SK-N-SH (cell line): ENCODE measurements around the gene GHRL. TPM values are rescaled to one million over a fixed set of nuclear protein-coding genes. Genes with fewer than 3 reads are reported as not detected.

Source experiments
- CTCF ChIA-PET: fragments of 300-600, 350-600 bp; formaldehyde crosslinking; extraction: SDS; loops from one replicate; lab custom pipeline; 2021; lab: Yijun Ruan, JAX
- POLR2A ChIA-PET: fragments of 350-600 bp; sonication (Branson Sonifier 250); formaldehyde crosslinking; extraction: SDS; loops from one replicate; lab custom pipeline; 2020; ENCODE audit warnings: antibody characterized with exemption, inconsistent platforms; lab: Yijun Ruan, JAX
- DNase-seq: peaks from one replicate; pipeline ENCODE4 v3.0.0; 2012
- H2AFZ ChIP-seq: fragments of 200-600 bp; sonication (generic); 2 replicates; pipeline ENCODE4 v1.8.1; 2016; ENCODE audit warnings: antibody characterized with exemption, mild to moderate bottlenecking, low read depth
- H3F3A ChIP-seq: fragments of 200-600 bp; sonication (generic); replicated peaks from 2 replicates; pipeline ENCODE3; 2016; ENCODE audit warnings: antibody characterized with exemption, mild to moderate bottlenecking; ENCODE audit not compliant: insufficient read depth
- H3K27ac ChIP-seq, 2 experiments: fragments of 200-500 bp in 1 of 2; fragments of 200-600 bp in 1 of 2; sonication (Bioruptor generic) in 1 of 2; sonication (generic), shearing (Covaris generic) in 1 of 2; 2 replicates each; pipeline versions ENCODE4 v1.5.1 to v1.6.1; 2014 to 2016; ENCODE audit warnings: low read depth in 2 of 2, inconsistent platforms in 1 of 2, low read length in 1 of 2, mild to moderate bottlenecking in 1 of 2, mixed read lengths in 1 of 2
- H3K27me3 ChIP-seq: fragments of 200-600 bp; sonication (generic), shearing (Covaris generic); 2 replicates; pipeline ENCODE4 v1.6.1; 2016; ENCODE audit warnings: mixed run types; ENCODE audit not compliant: insufficient read depth
- H3K36me3 ChIP-seq, 2 experiments: fragments of 200-500 bp in 1 of 2; fragments of 200-600 bp in 1 of 2; sonication (Bioruptor generic) in 1 of 2; sonication (generic) in 1 of 2; replicated peaks in 1 of 2; 2 replicates each; pipeline versions ENCODE3 to v1.5.1; 2014 to 2016; ENCODE audit warnings: low read length in 1 of 2, mild to moderate bottlenecking in 1 of 2; ENCODE audit not compliant: insufficient read depth in 2 of 2, control insufficient read depth in 1 of 2
- H3K4me1 ChIP-seq, 2 experiments: fragments of 200-500 bp in 1 of 2; fragments of 200-600 bp in 1 of 2; sonication (Bioruptor generic) in 1 of 2; sonication (generic), shearing (Covaris generic) in 1 of 2; 2 replicates each; pipeline versions ENCODE4 v1.5.1 to v1.6.1; 2014 to 2016; ENCODE audit warnings: low read depth in 1 of 2, low read length in 1 of 2, mixed run types in 1 of 2; ENCODE audit not compliant: insufficient read depth in 2 of 2, control insufficient read depth in 1 of 2
- H3K4me2 ChIP-seq: fragments of 200-600 bp; sonication (generic), shearing (Covaris generic); 2 replicates; pipeline ENCODE4 v1.6.1; 2017; ENCODE audit warnings: mixed run types
- H3K4me3 ChIP-seq, 2 experiments: fragments of 200-500 bp in 1 of 2; fragments of 200-600 bp in 1 of 2; sonication (Bioruptor generic) in 1 of 2; sonication (generic), shearing (Covaris generic) in 1 of 2; 2 replicates each; pipeline versions ENCODE4 v1.5.1 to v1.8.1; 2014 to 2016; ENCODE audit warnings: low read depth in 2 of 2, inconsistent platforms in 1 of 2, low read length in 1 of 2, mild to moderate bottlenecking in 1 of 2, mixed read lengths in 1 of 2, moderate library complexity in 1 of 2
- H3K79me2 ChIP-seq: fragments of 200-600 bp; sonication (generic); 2 replicates; pipeline ENCODE4 v1.8.1; 2017; ENCODE audit warnings: mild to moderate bottlenecking; ENCODE audit not compliant: insufficient read depth
- H3K9ac ChIP-seq: fragments of 200-600 bp; sonication (generic); 2 replicates; pipeline ENCODE4 v1.6.1; 2017; ENCODE audit warnings: mixed run types
- H3K9me2 ChIP-seq: fragments of 200-600 bp; sonication (generic); 2 replicates; pipeline ENCODE4 v1.6.1; 2017; ENCODE audit warnings: mixed run types
- H3K9me3 ChIP-seq: fragments of 200-600 bp; sonication (generic); 2 replicates; pipeline ENCODE4 v1.6.1; 2017; ENCODE audit warnings: mixed run types, mild to moderate bottlenecking, moderate library complexity
- H4K20me1 ChIP-seq: fragments of 200-600 bp; sonication (generic); 2 replicates; pipeline ENCODE4 v1.6.1; 2017; ENCODE audit warnings: mild to moderate bottlenecking, mixed run types; ENCODE audit not compliant: insufficient read depth
- CHD2 ChIP-seq: fragments of 150-350 bp; IDR thresholded peaks from 2 replicates; pipeline ENCODE4 v1.6.1; 2018; ENCODE audit warnings: low read length; ENCODE audit not compliant: partially characterized antibody
- EZH2phosphoT487 ChIP-seq: fragments of 200-600 bp; sonication (generic); IDR thresholded peaks from 2 replicates; pipeline ENCODE4 v1.6.1; 2017; ENCODE audit warnings: low read depth, mixed run types, mild to moderate bottlenecking, antibody characterized with exemption, moderate library complexity, borderline replicate concordance
- FOSL2 ChIP-seq: IDR thresholded peaks from 2 replicates; pipeline ENCODE4 v1.4.0; 2012; ENCODE audit warnings: low read depth, mild to moderate bottlenecking, moderate library complexity, borderline replicate concordance
- GABPA ChIP-seq: IDR thresholded peaks from 2 replicates; pipeline ENCODE4 v1.4.0; 2012; ENCODE audit warnings: low read depth, mild to moderate bottlenecking
- MEF2A ChIP-seq: IDR thresholded peaks from 2 replicates; pipeline ENCODE4 v1.4.0; 2012; ENCODE audit warnings: low read depth, borderline replicate concordance
- MXI1 ChIP-seq: IDR thresholded peaks from 2 replicates; pipeline ENCODE4 v1.6.1; 2012; ENCODE audit warnings: mild to moderate bottlenecking, low read depth, low read length, improper control_type of control experiment
- POLR2AphosphoS5 ChIP-seq: IDR thresholded peaks from 2 replicates; pipeline ENCODE4 v1.6.1; 2012; ENCODE audit warnings: low read depth, low read length
- RAD21 ChIP-seq: IDR thresholded peaks from 2 replicates; pipeline ENCODE4 v1.6.1; 2012; ENCODE audit warnings: mild to moderate bottlenecking, low read length
- RCOR1 ChIP-seq: fragments of 150-350 bp; IDR thresholded peaks from 2 replicates; pipeline ENCODE4 v1.6.1; 2017; ENCODE audit warnings: antibody characterized with exemption, low read length
- SIN3A ChIP-seq: IDR thresholded peaks from 2 replicates; pipeline ENCODE4 v1.6.1; 2012; ENCODE audit warnings: low read depth, mild to moderate bottlenecking, low read length, moderate library complexity, borderline replicate concordance
- TCF12 ChIP-seq: IDR thresholded peaks from 2 replicates; pipeline ENCODE4 v1.4.0; 2012
- USF1 ChIP-seq: IDR thresholded peaks from 2 replicates; pipeline ENCODE4 v1.4.0; 2012; ENCODE audit warnings: low read depth, borderline replicate concordance
- YY1 ChIP-seq: IDR thresholded peaks from 2 replicates; pipeline ENCODE4 v1.4.0; 2012; ENCODE audit warnings: low read depth, mild to moderate bottlenecking
- WGBS: methylation state at CpG from one replicate; pipeline ENCODE4 v1.1.6; 2017; ENCODE audit warnings: low lambda C conversion rate; 5-methylcytosine and 5-hydroxymethylcytosine counted together
- polyA plus RNA-seq, 3 experiments: library from polyadenylated mRNA; depleted of rRNA; stranded (reverse); fragments of >200 nt; gene quantifications; 2 replicates each; pipeline ENCODE4 v1.2.3, GENCODE V29; 2012
- TF ChIP-seq, protein P1 (sequence below): fragments of 150-350 bp; IDR thresholded peaks from 2 replicates; pipeline ENCODE4 v1.6.1; 2017; ENCODE audit warnings: antibody characterized with exemption, low read length, low read depth, borderline replicate concordance
- TF ChIP-seq, protein P2 (sequence below): fragments of 150-350 bp; IDR thresholded peaks from 2 replicates; pipeline ENCODE4 v1.6.1; 2016; ENCODE audit warnings: mild to moderate bottlenecking, low read depth, low read length
- TF ChIP-seq, protein P3 (sequence below): IDR thresholded peaks from 2 replicates; pipeline ENCODE4; 2012

Gene GHRL
- polyA plus RNA-seq, 1 of the 3 experiments (the other 2 are of a cell fraction), result not detected

DNA sequence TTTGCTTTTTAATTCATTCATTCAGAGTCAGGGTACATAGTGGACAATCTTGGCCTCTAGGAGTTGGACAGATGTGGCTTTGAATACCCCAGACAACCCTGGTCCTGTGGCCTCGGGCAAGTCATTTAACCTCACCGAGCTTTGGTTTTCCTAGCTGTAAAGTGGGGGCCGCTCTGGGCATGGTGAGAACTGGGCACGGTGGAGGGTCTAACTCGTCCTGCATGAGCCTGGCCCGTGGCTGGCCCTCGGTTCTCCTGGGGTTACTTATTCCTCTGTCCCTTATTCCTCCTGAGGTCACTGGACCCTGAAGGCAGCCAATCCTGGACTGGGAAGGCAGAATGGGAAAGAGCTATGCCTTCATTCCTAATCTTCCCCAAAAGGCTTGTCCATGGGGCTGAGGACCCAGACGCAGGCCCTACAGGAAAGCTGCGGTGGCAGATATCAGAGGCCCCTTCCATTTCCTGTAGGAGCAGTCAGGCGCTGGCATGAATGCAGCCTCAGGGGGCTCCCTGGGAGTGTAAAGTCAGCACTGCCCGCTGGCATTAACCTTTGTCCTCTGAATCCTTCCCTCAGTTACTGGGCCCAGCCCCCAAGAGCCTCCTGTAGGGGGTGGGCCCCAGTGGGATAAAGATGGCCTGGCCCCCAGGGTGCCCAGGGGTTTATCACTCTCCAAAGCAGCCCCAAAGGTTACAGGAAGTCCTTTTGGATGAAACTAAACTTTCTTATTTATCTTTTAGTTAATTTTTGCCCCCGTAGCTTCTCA lies 46.0 kb upstream of the GHRL start:
- H3F3A ChIP-seq, result no peaks in the 10 kb centered on the region
- no peaks in the 10 kb centered on the region for H3K9me2 ChIP-seq
- WGBS, result 53% methylated on average over 9 of the region's 12 CpGs
- H3K79me2 ChIP-seq, result no peaks in the 10 kb centered on the region
- no peak overlapping the region for H3K4me2 ChIP-seq
- H3K27me3 ChIP-seq, result 0 out of 2 replicates have a peak, but pooled peaks cover 12% of the 10 kb centered on the region
- H3K4me1 ChIP-seq, result no peaks in the 10 kb centered on the region
- no peaks in the 10 kb centered on the region for H3K36me3 ChIP-seq
- H3K27ac ChIP-seq, result no peak overlapping the region
- H4K20me1 ChIP-seq, result no peaks in the 10 kb centered on the region
- no peaks in the 10 kb centered on the region for H3K9me3 ChIP-seq
- POLR2A ChIA-PET, result no interaction called here
- TF ChIP-seq, protein P1, sequence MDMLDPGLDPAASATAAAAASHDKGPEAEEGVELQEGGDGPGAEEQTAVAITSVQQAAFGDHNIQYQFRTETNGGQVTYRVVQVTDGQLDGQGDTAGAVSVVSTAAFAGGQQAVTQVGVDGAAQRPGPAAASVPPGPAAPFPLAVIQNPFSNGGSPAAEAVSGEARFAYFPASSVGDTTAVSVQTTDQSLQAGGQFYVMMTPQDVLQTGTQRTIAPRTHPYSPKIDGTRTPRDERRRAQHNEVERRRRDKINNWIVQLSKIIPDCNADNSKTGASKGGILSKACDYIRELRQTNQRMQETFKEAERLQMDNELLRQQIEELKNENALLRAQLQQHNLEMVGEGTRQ, result no peak
- TF ChIP-seq USF1 (no peak), RCOR1 (no peak)
- TF ChIP-seq, all 33 proteins: peak for 0
- CTCF ChIA-PET, result interaction anchor here (0.6 to 11.5 kb wide), 6 partner anchors 18 to 400 kb away, joined by 3 to 166 read pairs (median 4); partner anchors contain the start of gene SEC13
- H3K9ac ChIP-seq, result no peak overlapping the region
- H3K4me3 ChIP-seq, result no peak overlapping the region
- no peak overlapping the region for H2AFZ ChIP-seq
- DNase-seq, result no peak

GRCh38 chr3:10338164-10338470 lies 45.4 kb upstream of the GHRL start:
- no peaks in the 10 kb centered on the region for H3K9me2 ChIP-seq
- H3K9me3 ChIP-seq, result no peaks in the 10 kb centered on the region
- CTCF ChIA-PET, result interaction anchor here (0.6 to 11.5 kb wide), 4 partner anchors 17 to 401 kb away, joined by 3 to 166 read pairs (median 4); partner anchors contain the start of gene SEC13

More at GRCh38 chr3:10338164-10338470, 45.4 kb upstream of the GHRL start:
- no peaks in the 10 kb centered on the region for H3K4me1 ChIP-seq
- no peaks in the 10 kb centered on the region for H3F3A ChIP-seq
- H3K79me2 ChIP-seq, result no peaks in the 10 kb centered on the region
- WGBS, result 83% methylated on average over 16 of the region's 16 CpGs
- H3K4me3 ChIP-seq, result no peak overlapping the region
- no peak overlapping the region for H3K27ac ChIP-seq
- no peak for DNase-seq
- H3K9ac ChIP-seq, result no peak overlapping the region
- no peaks in the 10 kb centered on the region for H4K20me1 ChIP-seq
- TF ChIP-seq MXI1 (no peak), POLR2AphosphoS5 (no peak), RCOR1 (no peak), GABPA (no peak), MEF2A (no peak), SIN3A (no peak), YY1 (no peak), CHD2 (no peak), FOSL2 (no peak), RAD21 (no peak), EZH2phosphoT487 (no peak), TCF12 (no peak)
- TF ChIP-seq, protein P2, sequence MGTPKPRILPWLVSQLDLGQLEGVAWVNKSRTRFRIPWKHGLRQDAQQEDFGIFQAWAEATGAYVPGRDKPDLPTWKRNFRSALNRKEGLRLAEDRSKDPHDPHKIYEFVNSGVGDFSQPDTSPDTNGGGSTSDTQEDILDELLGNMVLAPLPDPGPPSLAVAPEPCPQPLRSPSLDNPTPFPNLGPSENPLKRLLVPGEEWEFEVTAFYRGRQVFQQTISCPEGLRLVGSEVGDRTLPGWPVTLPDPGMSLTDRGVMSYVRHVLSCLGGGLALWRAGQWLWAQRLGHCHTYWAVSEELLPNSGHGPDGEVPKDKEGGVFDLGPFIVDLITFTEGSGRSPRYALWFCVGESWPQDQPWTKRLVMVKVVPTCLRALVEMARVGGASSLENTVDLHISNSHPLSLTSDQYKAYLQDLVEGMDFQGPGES, result no peak
- TF ChIP-seq, protein P3, sequence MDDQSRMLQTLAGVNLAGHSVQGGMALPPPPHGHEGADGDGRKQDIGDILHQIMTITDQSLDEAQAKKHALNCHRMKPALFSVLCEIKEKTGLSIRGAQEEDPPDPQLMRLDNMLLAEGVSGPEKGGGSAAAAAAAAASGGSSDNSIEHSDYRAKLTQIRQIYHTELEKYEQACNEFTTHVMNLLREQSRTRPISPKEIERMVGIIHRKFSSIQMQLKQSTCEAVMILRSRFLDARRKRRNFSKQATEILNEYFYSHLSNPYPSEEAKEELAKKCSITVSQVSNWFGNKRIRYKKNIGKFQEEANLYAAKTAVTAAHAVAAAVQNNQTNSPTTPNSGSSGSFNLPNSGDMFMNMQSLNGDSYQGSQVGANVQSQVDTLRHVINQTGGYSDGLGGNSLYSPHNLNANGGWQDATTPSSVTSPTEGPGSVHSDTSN, result no peak
- TF ChIP-seq, protein P1, result no peak
- POLR2A ChIA-PET, result no interaction called here
- H2AFZ ChIP-seq, result no peak overlapping the region
- no peak overlapping the region for H3K4me2 ChIP-seq
- 0 out of 2 replicates have a peak, but pooled peaks cover 12% of the 10 kb centered on the region for H3K27me3 ChIP-seq
- H3K36me3 ChIP-seq, result no peaks in the 10 kb centered on the region
